ENCODE data around the gene ANO6.

DNA sequence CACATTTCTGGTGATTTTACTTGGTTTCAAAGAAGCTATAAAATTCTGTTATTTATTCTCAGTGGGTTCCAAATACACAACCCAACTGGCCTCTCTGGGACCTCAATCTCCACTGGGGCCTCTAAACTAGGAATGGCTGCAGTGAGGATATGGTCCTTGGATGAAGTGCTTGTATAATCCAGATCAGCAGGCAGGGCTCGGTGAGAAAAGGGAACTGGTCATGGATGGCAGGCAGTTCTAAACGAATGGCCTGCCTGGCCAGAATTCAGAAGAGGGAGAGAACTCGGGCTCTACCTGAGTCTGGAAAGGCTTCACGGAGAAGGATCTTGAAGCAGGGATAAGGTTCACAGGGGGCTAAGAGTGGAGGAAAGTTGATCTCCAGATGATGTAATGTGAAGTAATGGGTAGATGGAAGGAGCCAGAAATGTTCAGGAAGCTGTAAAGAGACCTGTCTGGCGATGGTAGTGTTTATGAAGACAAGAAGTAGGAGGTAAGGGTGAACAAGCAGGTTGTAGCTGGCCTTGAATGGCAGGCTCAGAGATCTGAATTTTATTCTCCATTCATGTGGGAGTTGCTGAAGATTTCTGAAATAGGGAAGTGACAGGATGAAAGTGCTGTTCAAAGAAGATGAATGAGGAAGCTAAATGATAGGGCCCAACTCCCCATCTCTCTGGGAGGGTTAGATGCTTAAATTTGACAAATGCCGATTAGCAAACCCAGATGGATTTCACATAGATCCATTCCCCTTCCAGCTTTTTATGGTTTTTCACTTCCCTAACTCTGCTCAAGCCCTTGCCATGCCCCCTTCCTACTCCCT is 31.5 kb upstream of the ANO6 start:
- TF ChIP-seq POLR2A (IDR thresholded peaks at IDR 0.05), result no peak
- TF ChIP-seq, protein P1, sequence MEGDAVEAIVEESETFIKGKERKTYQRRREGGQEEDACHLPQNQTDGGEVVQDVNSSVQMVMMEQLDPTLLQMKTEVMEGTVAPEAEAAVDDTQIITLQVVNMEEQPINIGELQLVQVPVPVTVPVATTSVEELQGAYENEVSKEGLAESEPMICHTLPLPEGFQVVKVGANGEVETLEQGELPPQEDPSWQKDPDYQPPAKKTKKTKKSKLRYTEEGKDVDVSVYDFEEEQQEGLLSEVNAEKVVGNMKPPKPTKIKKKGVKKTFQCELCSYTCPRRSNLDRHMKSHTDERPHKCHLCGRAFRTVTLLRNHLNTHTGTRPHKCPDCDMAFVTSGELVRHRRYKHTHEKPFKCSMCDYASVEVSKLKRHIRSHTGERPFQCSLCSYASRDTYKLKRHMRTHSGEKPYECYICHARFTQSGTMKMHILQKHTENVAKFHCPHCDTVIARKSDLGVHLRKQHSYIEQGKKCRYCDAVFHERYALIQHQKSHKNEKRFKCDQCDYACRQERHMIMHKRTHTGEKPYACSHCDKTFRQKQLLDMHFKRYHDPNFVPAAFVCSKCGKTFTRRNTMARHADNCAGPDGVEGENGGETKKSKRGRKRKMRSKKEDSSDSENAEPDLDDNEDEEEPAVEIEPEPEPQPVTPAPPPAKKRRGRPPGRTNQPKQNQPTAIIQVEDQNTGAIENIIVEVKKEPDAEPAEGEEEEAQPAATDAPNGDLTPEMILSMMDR (IDR thresholded peaks at IDR 0.05), result no peak
